Uterus (tissue), 4 donors: ENCODE results near the gene AIP. TPM values are rescaled to one million over a fixed set of nuclear protein-coding genes. Genes with fewer than 3 reads are reported as not detected.
A peak's percentile ranks its signal among the peaks of the same experiment; 100 is the strongest.

Experiments
- DNase-seq, 2 donors: peaks; one replicate each; pipeline ENCODE4 v3.0.0-alpha.2; 2019 to 2020
- H3K27ac ChIP-seq, 2 donors: fragments of 200-600 bp; sonication (generic); 1 replicate in 1 of 2; 2 replicates in 1 of 2; pipeline ENCODE4 v1.5.1; 2016 to 2018
- H3K27me3 ChIP-seq, 2 donors: fragments of 200-600 bp; sonication (generic); one replicate each; pipeline ENCODE4 v1.5.1; 2018 to 2019; ENCODE audit warnings: control low read depth in 1 of 2
- H3K36me3 ChIP-seq, 2 donors: fragments of 200-600 bp; sonication (generic); one replicate each; pipeline ENCODE4 v1.5.1; 2019; ENCODE audit warnings: control low read depth in 1 of 2
- H3K4me1 ChIP-seq, 2 donors: fragments of 200-600 bp; sonication (generic); one replicate each; pipeline ENCODE4 v1.5.1; 2018 to 2019; ENCODE audit warnings: control low read depth in 1 of 2
- H3K4me3 ChIP-seq, 2 donors: fragments of 200-600 bp; sonication (generic); 1 replicate in 1 of 2; 2 replicates in 1 of 2; pipeline ENCODE4 v1.5.1; 2018 to 2019; ENCODE audit warnings: mild to moderate bottlenecking in 1 of 2
- H3K9me3 ChIP-seq, 2 donors: fragments of 200-600 bp; sonication (generic); one replicate each; pipeline ENCODE4 v1.5.1; 2019; ENCODE audit warnings: control low read depth in 1 of 2
- POLR2A ChIP-seq, 2 donors: fragments of 450-650 bp; IDR thresholded peaks; one replicate each; pipeline ENCODE4 v1.6.1; 2016; ENCODE audit warnings: antibody characterized with exemption in 2 of 2, mild to moderate bottlenecking in 1 of 2, moderate library complexity in 1 of 2
- intact Hi-C: fragments of 100-400 bp; cut with DNase I; formaldehyde crosslinking; loops from one replicate; pipeline ENCODE4 v1.15.1; 2023; ENCODE audit warnings: low total_unique reads
- total RNA-seq, 4 donors: library from RNA; depleted of rRNA in 3 of 4; stranded (reverse); fragments of >200 nt in 3 of 4; gene quantifications; one replicate each; pipeline versions ENCODE4 v1.1.0 to v1.2.4, GENCODE V29; 2014 to 2023
- TF ChIP-seq, protein P1 (sequence below), 4 experiments: fragments of 200-600 bp in 2 of 4; fragments of 450-650 bp in 2 of 4; sonication (generic) in 2 of 4; IDR thresholded peaks; one replicate each; pipeline ENCODE4 v1.5.1; 2016 to 2019; ENCODE audit warnings: antibody characterized with exemption in 4 of 4, mild to moderate bottlenecking in 2 of 4, moderate library complexity in 1 of 4
- donor health status: DM: yes; HTN: yes; CAD: no.

The AIP gene
- total RNA-seq, 4 donors from 2014 or later = 52.9 to 131 (median 85.5) TPM

DNA sequence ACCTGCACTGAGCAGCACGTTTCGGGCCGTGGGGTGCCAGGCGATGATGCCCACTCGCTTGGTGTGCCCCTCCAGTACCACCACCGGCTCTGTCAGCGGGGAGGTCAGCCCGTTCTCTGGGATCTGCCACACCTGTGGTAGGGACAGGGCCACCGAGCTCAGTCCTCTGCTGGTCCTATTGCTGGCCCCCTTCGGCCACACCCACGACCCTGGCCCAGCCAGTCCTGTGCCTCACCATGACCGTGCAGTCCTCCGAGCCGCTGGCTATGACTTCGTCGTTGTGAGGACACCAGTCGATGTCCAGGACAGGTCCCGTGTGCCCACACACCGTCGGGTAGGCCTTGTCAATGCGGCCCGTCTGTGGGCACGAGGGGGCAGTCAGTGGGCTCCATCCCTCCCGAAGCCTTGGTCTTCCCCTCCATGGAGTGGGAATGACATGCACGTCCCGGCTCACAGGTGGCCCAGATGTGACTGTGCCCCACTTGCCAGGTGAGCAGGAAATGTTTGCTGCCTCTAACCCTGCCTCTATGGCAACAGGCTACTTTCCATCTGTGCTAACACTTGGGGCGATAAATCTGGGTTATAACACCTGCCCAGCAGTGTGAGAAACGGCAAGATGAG lies 41.0 kb upstream of the AIP start:
- Histone ChIP-seq H3K27ac (no peak overlapping the region), H3K4me3 (no peak overlapping the region), H3K4me1 (no peaks in the 10 kb centered on the region), H3K9me3 (no peaks in the 10 kb centered on the region), H3K36me3 (no peaks in the 10 kb centered on the region), H3K27me3 (no peaks in the 10 kb centered on the region)
- TF ChIP-seq POLR2A (IDR thresholded peaks at IDR 0.05) = no peak
- TF ChIP-seq, protein P1, sequence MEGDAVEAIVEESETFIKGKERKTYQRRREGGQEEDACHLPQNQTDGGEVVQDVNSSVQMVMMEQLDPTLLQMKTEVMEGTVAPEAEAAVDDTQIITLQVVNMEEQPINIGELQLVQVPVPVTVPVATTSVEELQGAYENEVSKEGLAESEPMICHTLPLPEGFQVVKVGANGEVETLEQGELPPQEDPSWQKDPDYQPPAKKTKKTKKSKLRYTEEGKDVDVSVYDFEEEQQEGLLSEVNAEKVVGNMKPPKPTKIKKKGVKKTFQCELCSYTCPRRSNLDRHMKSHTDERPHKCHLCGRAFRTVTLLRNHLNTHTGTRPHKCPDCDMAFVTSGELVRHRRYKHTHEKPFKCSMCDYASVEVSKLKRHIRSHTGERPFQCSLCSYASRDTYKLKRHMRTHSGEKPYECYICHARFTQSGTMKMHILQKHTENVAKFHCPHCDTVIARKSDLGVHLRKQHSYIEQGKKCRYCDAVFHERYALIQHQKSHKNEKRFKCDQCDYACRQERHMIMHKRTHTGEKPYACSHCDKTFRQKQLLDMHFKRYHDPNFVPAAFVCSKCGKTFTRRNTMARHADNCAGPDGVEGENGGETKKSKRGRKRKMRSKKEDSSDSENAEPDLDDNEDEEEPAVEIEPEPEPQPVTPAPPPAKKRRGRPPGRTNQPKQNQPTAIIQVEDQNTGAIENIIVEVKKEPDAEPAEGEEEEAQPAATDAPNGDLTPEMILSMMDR (IDR thresholded peaks at IDR 0.05) = no peak
- intact Hi-C loops = no loop called here
- DNase-seq = no peak

DNA sequence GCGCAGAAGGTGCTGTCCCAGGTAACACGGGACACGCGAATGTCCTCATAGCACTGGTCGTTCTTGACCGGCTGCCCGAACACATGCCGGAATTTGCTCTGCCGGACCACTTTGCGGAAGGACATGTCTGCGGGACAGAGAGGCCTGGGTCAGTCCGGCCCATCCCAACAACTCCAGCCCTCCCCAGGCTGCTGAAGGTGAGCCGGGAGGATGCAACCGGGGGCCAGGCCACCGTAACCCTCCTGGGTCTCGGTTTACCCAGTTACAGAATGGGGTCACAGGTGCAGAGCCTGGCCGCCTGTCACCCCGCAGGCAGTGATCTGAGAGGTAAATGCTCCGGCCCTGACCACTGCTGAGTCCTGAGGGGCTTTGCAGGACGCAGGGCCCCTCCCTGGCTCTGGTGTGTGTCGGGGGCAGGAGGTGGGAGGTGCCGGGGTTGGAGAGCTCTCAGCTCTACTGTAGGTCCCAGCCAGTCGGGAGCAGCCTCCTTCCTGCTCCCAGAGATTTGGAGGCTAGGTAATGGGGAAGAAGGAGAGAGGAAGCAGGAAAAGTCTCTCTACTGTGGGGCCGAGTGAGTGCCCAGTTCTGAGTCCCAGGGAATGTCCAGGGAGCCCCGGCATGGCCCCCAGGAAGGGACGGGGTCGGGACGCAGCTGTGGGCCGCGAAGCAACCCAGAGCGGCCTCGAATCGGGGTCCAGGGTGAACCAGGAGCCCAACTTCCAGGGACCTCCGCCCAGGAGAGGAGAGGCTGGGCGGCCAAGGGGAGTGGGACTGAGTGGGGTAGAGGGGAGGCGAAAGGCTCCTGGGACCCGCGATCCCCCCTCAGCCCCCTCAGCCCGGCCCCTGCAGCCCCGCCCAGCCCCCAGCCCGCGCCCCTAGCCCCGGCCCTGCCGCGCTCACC lies 40.1 kb upstream of the AIP start:
- Histone ChIP-seq H3K27me3 (no peaks in the 10 kb centered on the region), H3K36me3 (no peaks in the 10 kb centered on the region), H3K4me3 (peak overlapping the region; percentile 45 to 93), H3K9me3 (no peaks in the 10 kb centered on the region), H3K4me1 (no peaks in the 10 kb centered on the region), H3K27ac (peak overlapping the region; percentile 94 to 99)
- TF ChIP-seq, protein P1 (IDR thresholded peaks at IDR 0.05) = no peak
- no peak for TF ChIP-seq POLR2A (IDR thresholded peaks at IDR 0.05)
- DNase-seq = no peak
- intact Hi-C loops = no loop called here

DNA sequence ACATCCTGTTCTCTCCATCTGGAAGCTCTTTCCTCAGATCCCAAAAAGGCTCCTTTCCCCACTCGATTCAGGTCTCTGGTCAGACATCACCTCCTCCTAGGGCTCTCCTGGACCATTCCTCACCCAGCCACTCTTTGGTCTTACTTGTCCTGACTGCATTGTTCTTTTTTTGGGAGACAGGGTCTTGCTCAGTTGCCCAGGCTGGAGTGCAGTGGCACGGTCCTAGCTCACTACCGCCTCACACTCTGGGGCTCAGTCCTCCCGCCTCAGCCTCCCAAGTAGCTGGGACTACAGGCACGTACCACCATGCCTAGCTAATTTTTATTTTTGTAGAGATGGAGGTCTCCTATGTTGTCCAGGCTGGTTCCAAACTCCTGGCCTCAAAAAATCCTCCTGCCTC lies 37.3 kb upstream of the AIP start:
- Histone ChIP-seq H3K27me3 (no peaks in the 10 kb centered on the region), H3K4me1 (no peaks in the 10 kb centered on the region), H3K9me3 (no peaks in the 10 kb centered on the region), H3K36me3 (no peaks in the 10 kb centered on the region), H3K27ac (no peak overlapping the region), H3K4me3 (no peak overlapping the region)
- no peak for DNase-seq
- no peak for TF ChIP-seq POLR2A (IDR thresholded peaks at IDR 0.05)
- TF ChIP-seq, protein P1 (IDR thresholded peaks at IDR 0.05) = no peak
- intact Hi-C loops = no loop called here

DNA sequence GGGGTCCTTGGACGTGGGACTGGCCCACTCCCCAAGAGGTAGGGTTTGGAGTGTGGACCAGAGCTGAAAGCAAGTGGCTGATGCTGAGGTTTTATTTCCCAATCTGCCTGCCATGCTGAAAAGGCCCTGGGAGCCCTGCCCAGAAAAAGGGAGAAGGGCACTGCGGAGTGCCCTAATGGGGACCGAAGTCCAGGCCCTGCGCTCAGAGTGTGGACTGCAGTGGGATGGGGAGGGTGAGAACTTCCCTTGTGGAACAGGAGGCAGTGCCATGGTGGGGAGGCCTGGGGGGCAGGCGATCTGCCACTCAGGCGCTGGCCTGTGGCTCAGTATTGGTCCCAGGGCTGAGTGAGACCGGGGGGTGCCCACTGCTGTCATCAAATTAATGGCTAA lies 34.6 kb upstream of the AIP start:
- H3K27me3 ChIP-seq = no peaks in the 10 kb centered on the region
- intact Hi-C loops = no loop called here
- no peak overlapping the region for H3K4me3 ChIP-seq
- H3K27ac ChIP-seq = no peak overlapping the region
- H3K9me3 ChIP-seq = no peaks in the 10 kb centered on the region
- no peaks in the 10 kb centered on the region for H3K36me3 ChIP-seq
- H3K4me1 ChIP-seq = no peaks in the 10 kb centered on the region
- DNase-seq = no peak
- TF ChIP-seq POLR2A (IDR thresholded peaks at IDR 0.05) = no peak
- TF ChIP-seq, protein P1 (IDR thresholded peaks at IDR 0.05) = no peak
